ENCODE data around the gene OSBP2. TPM values are rescaled to one million over a fixed set of nuclear protein-coding genes. Genes with fewer than 3 reads are reported as not detected.

OSBP2 gene, protein sequence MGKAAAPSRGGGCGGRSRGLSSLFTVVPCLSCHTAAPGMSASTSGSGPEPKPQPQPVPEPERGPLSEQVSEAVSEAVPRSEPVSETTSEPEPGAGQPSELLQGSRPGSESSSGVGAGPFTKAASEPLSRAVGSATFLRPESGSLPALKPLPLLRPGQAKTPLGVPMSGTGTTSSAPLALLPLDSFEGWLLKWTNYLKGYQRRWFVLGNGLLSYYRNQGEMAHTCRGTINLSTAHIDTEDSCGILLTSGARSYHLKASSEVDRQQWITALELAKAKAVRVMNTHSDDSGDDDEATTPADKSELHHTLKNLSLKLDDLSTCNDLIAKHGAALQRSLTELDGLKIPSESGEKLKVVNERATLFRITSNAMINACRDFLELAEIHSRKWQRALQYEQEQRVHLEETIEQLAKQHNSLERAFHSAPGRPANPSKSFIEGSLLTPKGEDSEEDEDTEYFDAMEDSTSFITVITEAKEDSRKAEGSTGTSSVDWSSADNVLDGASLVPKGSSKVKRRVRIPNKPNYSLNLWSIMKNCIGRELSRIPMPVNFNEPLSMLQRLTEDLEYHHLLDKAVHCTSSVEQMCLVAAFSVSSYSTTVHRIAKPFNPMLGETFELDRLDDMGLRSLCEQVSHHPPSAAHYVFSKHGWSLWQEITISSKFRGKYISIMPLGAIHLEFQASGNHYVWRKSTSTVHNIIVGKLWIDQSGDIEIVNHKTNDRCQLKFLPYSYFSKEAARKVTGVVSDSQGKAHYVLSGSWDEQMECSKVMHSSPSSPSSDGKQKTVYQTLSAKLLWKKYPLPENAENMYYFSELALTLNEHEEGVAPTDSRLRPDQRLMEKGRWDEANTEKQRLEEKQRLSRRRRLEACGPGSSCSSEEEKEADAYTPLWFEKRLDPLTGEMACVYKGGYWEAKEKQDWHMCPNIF
- total RNA-seq, result 0.35 and 0.56 TPM in 2 replicates

DNA sequence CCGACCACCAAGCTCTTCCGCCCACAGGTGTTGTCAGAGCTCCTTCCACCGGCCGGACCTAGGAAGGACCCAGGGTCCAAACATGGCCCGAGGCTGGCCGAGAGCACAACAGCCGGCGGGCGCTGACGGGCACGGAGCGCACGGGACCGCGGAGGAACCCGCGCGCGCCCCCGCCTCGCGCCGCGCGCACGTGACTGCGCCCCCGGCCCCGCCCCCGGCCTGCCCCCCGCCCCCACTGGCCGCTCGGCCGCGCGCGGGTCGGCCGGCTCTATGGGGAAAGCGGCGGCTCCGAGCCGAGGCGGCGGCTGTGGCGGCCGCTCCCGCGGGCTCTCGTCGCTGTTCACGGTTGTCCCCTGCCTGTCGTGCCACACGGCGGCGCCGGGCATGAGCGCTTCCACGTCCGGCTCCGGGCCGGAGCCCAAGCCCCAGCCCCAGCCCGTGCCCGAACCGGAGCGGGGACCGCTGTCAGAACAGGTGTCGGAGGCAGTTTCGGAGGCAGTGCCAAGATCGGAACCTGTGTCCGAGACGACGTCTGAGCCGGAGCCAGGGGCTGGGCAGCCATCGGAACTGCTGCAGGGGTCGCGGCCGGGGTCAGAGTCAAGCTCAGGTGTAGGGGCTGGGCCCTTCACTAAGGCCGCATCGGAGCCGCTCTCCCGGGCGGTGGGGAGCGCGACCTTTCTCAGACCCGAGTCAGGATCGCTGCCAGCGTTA, at the start of gene OSBP2:
TSS of gene OSBP2 (plus strand) at position 235 of the 711 bp plus-strand sequence. CDS start at position 271, 36 bp downstream.
- peaks cover 34% of the 10 kb centered on the region for H3K27me3 Mint-ChIP-seq
- CTCF ChIA-PET, result no interaction called here
- peak; percentile 54 for ATAC-seq (ENCODE audit: low read depth)
- peak within 1 kb of the TSS; percentile 85 for H3K4me3 Mint-ChIP-seq
- H3K27ac Mint-ChIP-seq, result no peak within 1 kb of the TSS
- intact Hi-C loops (cut with micrococcal nuclease), result loop anchor here (1.0 kb wide), 1 partner anchor 60 kb away; no protein-coding TSS in a partner anchor
- TF ChIP-seq, protein P1, sequence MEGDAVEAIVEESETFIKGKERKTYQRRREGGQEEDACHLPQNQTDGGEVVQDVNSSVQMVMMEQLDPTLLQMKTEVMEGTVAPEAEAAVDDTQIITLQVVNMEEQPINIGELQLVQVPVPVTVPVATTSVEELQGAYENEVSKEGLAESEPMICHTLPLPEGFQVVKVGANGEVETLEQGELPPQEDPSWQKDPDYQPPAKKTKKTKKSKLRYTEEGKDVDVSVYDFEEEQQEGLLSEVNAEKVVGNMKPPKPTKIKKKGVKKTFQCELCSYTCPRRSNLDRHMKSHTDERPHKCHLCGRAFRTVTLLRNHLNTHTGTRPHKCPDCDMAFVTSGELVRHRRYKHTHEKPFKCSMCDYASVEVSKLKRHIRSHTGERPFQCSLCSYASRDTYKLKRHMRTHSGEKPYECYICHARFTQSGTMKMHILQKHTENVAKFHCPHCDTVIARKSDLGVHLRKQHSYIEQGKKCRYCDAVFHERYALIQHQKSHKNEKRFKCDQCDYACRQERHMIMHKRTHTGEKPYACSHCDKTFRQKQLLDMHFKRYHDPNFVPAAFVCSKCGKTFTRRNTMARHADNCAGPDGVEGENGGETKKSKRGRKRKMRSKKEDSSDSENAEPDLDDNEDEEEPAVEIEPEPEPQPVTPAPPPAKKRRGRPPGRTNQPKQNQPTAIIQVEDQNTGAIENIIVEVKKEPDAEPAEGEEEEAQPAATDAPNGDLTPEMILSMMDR (IDR thresholded peaks at IDR 0.05), result no peak
- POLR2A ChIA-PET, result no interaction called here
- peaks cover 7% of the 10 kb centered on the region for H3K4me1 Mint-ChIP-seq
- H3K9me3 Mint-ChIP-seq, result no peaks in the 10 kb centered on the region
- no peaks in the 10 kb centered on the region for H3K36me3 Mint-ChIP-seq (ENCODE audit: low read depth)
- peak; percentile 33 for DNase-seq

DNA sequence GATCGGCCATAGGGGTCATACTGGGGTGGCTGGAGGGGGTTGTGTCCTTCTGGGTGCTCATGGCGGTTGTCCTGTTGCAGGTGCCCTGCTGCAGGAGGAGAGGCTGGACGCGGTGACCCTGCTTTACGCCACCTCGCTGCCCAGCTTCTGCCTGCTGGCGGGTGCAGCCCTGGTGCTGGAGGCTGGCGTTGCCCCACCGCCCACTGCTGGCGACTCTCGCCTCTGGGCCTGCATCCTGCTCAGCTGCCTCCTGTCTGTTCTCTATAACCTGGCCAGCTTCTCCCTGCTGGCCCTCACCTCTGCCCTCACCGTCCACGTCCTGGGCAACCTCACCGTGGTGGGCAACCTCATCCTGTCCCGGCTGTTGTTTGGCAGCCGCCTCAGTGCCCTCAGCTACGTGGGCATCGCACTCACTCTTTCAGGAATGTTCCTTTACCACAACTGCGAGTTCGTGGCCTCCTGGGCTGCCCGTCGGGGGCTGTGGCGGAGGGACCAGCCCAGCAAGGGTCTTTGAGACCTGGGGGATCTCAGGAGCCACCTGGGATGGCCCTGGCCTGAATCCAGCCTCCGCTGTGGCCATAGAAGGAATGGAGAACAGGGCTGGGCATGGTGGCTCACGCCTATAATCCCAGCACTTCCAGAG, 48.0 kb upstream of the OSBP2 start:
- no peaks in the 10 kb centered on the region for H3K36me3 Mint-ChIP-seq (ENCODE audit: low read depth)
- POLR2A ChIA-PET, result interaction anchor here (0.6 kb wide), 1 partner anchor 148 kb away, joined by 4 read pairs; no protein-coding TSS in a partner anchor
- intact Hi-C loops (cut with micrococcal nuclease), result no loop called here

DNA sequence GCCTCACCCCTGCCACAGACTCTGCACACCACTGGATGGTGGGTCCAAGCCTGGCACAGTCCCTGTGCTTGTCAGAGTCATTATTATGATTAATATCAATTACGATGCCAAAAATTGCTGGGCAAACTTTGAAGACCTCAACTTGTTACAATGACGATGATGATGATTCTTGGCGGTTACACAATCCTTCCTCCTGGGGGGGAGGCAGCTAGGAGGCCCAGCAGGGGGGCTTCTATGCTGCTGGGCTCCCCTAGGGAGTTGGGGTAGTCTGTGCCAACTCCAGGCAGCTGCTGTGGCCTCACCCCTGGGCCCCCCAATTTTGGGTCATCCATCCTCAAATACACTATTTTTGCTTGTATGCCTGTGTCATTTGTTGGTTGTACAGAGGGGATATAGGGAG, 47.1 kb upstream of the OSBP2 start:
- intact Hi-C loops (cut with micrococcal nuclease), result no loop called here
- CTCF ChIA-PET, result no interaction called here

More for the DNA sequence above, 48.0 kb upstream of the OSBP2 start:
- DNase-seq (no peak), ATAC-seq (ENCODE audit: low read depth) (no peak)
- CTCF ChIA-PET, result no interaction called here
- TF ChIP-seq, protein P1 (IDR thresholded peaks at IDR 0.05), result no peak
- Mint-ChIP-seq H3K27me3 (no peaks in the 10 kb centered on the region), H3K9me3 (no peaks in the 10 kb centered on the region), H3K27ac (no peak overlapping the region), H3K4me1 (peaks cover 12% of the 10 kb centered on the region), H3K4me3 (no peak overlapping the region)

DNA sequence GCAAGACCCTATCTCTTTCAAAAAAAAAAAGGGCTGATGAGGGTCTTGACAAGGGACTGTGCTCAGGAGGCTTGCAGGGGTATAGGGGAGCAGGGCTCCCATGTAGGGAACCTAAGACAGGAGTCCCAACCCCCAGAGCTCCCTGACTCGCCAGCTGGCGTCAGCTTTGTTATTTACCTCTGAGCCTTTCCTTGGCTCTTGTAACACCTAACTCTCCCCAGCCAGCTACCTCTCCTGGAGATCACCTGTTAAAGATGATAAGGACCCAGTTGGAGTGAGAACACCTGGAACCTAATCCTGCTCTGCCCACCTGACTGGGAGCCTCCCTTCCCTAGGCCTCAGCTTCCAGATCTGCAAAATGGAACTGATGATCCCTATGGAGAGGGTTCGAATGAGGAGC, 45.8 kb upstream of the OSBP2 start:
- TF ChIP-seq, protein P1 (IDR thresholded peaks at IDR 0.05), result no peak
- CTCF ChIA-PET, result interaction anchor here (1.3 to 2.7 kb wide), 2 partner anchors 14 to 106 kb away, joined by 5 to 11 read pairs; partner anchors contain the start of gene SLC35E4
- intact Hi-C loops (cut with micrococcal nuclease), result loop anchor here (1.0 kb wide), 2 partner anchors 14 to 18 kb away; partner anchors contain the start of genes DUSP18 and SLC35E4

More for the DNA sequence above, 47.1 kb upstream of the OSBP2 start:
- Mint-ChIP-seq H3K4me3 (no peak overlapping the region), H3K27ac (no peak overlapping the region), H3K9me3 (no peaks in the 10 kb centered on the region), H3K27me3 (no peaks in the 10 kb centered on the region), H3K36me3 (ENCODE audit: low read depth) (no peaks in the 10 kb centered on the region), H3K4me1 (peaks cover 12% of the 10 kb centered on the region)
- ATAC-seq (ENCODE audit: low read depth) (no peak), DNase-seq (no peak)
- POLR2A ChIA-PET, result no interaction called here
- TF ChIP-seq, protein P1 (IDR thresholded peaks at IDR 0.05), result no peak

More for the DNA sequence above, 45.8 kb upstream of the OSBP2 start:
- H3K27me3 Mint-ChIP-seq, result no peaks in the 10 kb centered on the region
- no peak overlapping the region for H3K4me3 Mint-ChIP-seq
- DNase-seq (no peak), ATAC-seq (ENCODE audit: low read depth) (no peak)
- no peaks in the 10 kb centered on the region for H3K9me3 Mint-ChIP-seq
- POLR2A ChIA-PET, result interaction anchor here (3.1 kb wide), 1 partner anchor 14 kb away, joined by 23 read pairs; the partner anchor contains the start of gene SLC35E4
- H3K4me1 Mint-ChIP-seq, result peaks cover 12% of the 10 kb centered on the region
- H3K36me3 Mint-ChIP-seq (ENCODE audit: low read depth), result no peaks in the 10 kb centered on the region
- H3K27ac Mint-ChIP-seq, result peak overlapping the region; percentile 66
